HUES48 (cell line): ENCODE data around the gene PPP1R7.

Experiments used
- H3K27ac ChIP-seq: one replicate; pipeline ENCODE4 v1.7.0; 2013; ENCODE audit warnings: low read depth, low read length, inconsistent platforms
- H3K27me3 ChIP-seq: 2 replicates; pipeline ENCODE4 v1.6.1; 2013; ENCODE audit warnings: mild to moderate bottlenecking, low read length; ENCODE audit not compliant: control insufficient read depth, insufficient read depth
- H3K36me3 ChIP-seq: 2 replicates; pipeline ENCODE4 v1.6.1; 2013; ENCODE audit warnings: low read length; ENCODE audit not compliant: control insufficient read depth, insufficient read depth
- H3K4me1 ChIP-seq: 2 replicates; pipeline ENCODE4 v1.6.1; 2013; ENCODE audit warnings: mild to moderate bottlenecking, low read length; ENCODE audit not compliant: control insufficient read depth, insufficient read depth
- H3K4me3 ChIP-seq: 2 replicates; pipeline ENCODE4 v1.5.1; 2013; ENCODE audit warnings: mild to moderate bottlenecking, low read depth, low read length
- H3K9ac ChIP-seq: 2 replicates; pipeline ENCODE4 v1.6.1; 2013; ENCODE audit warnings: mild to moderate bottlenecking, low read depth, low read length, moderate library complexity
- H3K9me3 ChIP-seq: 2 replicates; pipeline ENCODE4 v1.6.1; 2013; ENCODE audit warnings: low read length; ENCODE audit not compliant: control insufficient read depth, insufficient read depth

The PPP1R7 gene

DNA sequence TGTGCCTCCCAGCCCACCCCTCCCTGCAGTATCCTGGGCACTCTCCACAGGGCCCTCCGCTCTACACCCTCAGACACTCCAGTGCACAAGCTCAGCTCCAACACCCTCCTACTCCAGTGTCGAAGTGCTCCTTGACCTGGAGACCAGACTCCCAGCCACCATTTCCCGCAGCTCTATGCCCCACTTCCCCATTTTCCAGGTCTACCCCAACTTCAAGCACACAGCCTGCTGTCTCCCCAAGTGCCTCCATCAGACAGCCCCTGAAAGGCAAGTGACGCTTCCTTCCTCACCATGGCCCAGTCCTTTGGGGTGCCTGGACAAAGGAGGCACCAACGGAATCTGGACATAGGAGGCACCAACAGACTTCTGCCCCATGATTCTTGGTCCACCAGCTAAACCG lies 8.2 kb upstream of the PPP1R7 start:
- H3K9ac ChIP-seq: no peak overlapping the region
- H3K36me3 ChIP-seq: peaks cover 41% of the 10 kb centered on the region
- H3K4me3 ChIP-seq: no peak overlapping the region
- H3K9me3 ChIP-seq: no peaks in the 10 kb centered on the region
- H3K27ac ChIP-seq: no peak overlapping the region
- H3K4me1 ChIP-seq: no peaks in the 10 kb centered on the region
- no peaks in the 10 kb centered on the region for H3K27me3 ChIP-seq

DNA sequence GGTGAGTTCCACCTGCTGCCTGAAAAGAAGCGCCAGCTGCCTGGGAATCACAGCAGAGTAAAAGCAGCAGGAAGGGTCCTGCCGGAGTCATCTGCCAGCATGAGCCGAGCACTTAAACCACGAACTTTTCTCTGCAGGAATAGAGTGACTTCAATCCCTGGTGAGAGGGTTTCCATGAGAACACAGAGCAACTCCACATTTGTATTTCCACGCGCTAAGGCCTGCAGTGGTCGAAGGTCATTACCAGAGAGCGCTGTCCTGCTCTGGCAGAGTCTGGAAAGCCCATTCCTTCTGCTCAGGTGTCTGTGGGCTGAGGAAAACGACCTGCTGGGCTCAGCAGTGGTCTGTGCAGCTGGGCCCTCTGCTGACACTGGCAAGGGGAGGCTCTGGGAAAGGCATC lies 7.7 kb upstream of the PPP1R7 start:
- H3K27ac ChIP-seq: no peak overlapping the region
- peaks cover 37% of the 10 kb centered on the region for H3K36me3 ChIP-seq
- H3K9me3 ChIP-seq: no peaks in the 10 kb centered on the region
- H3K4me3 ChIP-seq: no peak overlapping the region
- H3K4me1 ChIP-seq: no peaks in the 10 kb centered on the region
- H3K27me3 ChIP-seq: no peaks in the 10 kb centered on the region
- H3K9ac ChIP-seq: no peak overlapping the region

- 0 out of 2 replicates have a peak, but pooled peaks cover 3% of the 10 kb centered on the region for H3K27me3 ChIP-seq
- H3K27ac ChIP-seq: no peak overlapping the region
- peaks cover 8% of the 10 kb centered on the region for H3K36me3 ChIP-seq
- H3K9me3 ChIP-seq: no peaks in the 10 kb centered on the region
- H3K9ac ChIP-seq: no peak overlapping the region
- peaks cover 12% of the 10 kb centered on the region; the same call in 1 of the 2 replicates for H3K4me1 ChIP-seq
- no peak overlapping the region for H3K4me3 ChIP-seq
Measured at GRCh38 chr2:241146286-241146685, 4.0 kb upstream of the PPP1R7 start.

DNA sequence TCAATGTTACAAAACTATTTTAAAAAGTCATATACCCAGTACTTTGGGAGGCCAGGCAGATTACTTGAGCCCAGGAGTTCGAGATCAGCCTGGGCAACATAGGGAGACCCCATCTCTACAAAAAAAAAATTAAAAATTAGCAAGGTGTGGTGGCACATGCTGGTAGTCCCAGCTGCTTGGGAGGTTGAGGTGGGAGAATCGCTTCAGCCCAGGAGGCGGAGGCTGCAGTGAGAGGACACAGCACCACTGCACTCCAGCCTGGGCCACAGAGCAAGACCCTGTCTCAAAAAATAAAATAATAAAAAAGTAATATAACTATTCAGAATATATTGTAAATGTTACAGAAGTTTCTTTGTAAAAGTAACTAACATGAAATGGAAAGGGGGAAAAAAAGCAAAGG lies 2.9 kb upstream of the PPP1R7 start:
- peaks cover 3% of the 10 kb centered on the region for H3K36me3 ChIP-seq
- peaks cover 20% of the 10 kb centered on the region; the same call in 1 of the 2 replicates for H3K4me1 ChIP-seq
- H3K9ac ChIP-seq: no peak overlapping the region

DNA sequence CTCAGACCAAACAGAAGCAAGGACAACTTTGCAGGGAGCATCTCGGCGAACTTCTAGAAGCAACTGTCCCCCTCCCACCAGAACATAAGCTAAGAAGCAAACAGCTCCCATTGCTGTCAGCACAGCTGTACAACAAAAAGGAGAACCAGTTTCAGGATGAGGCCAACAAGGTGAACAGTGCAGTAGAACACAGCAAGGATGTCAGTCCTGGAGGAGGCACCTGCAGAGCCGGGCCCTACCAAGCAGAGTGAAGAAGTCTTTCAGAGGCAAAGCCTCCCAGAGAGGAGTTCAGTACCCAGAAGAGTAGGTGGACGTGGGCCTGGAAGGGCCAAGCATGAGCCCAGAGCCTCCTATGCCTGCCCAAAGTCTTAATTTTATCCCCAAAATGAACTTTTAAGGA lies 2.0 kb upstream of the PPP1R7 start:
- Histone ChIP-seq H3K4me3 (peak overlapping the region; percentile 86), H3K27me3 (0 out of 2 replicates have a peak, but pooled peaks cover 3% of the 10 kb centered on the region), H3K4me1 (peaks cover 20% of the 10 kb centered on the region; the same call in 1 of the 2 replicates), H3K9ac (no peak overlapping the region), H3K9me3 (no peaks in the 10 kb centered on the region), H3K36me3 (peaks cover 4% of the 10 kb centered on the region; the same call in 1 of the 2 replicates), H3K27ac (no peak overlapping the region)

More for the DNA sequence above, 2.9 kb upstream of the PPP1R7 start:
- no peak overlapping the region for H3K4me3 ChIP-seq
- no peaks in the 10 kb centered on the region for H3K9me3 ChIP-seq
- no peak overlapping the region for H3K27ac ChIP-seq
- H3K27me3 ChIP-seq: 0 out of 2 replicates have a peak, but pooled peaks cover 3% of the 10 kb centered on the region

GRCh38 chr2:241148891-241149674 lies 1.2 kb upstream of the PPP1R7 start, which contains the start of gene PASK:
PASK (minus strand) TSS chr2:241149472; CDS start chr2:241143032, 6,440 bp downstream.
- H3K4me3 ChIP-seq: peak within 1 kb of the TSS; percentile 86
- H3K36me3 ChIP-seq: 0 out of 2 replicates have a peak, but pooled peaks cover 7% of the 10 kb centered on the region
- H3K27ac ChIP-seq: peak within 1 kb of the TSS; percentile 5
- H3K27me3 ChIP-seq: 0 out of 2 replicates have a peak, but pooled peaks cover 3% of the 10 kb centered on the region
- H3K9me3 ChIP-seq: no peaks in the 10 kb centered on the region
- H3K9ac ChIP-seq: peak within 1 kb of the TSS; percentile 29; the same call in 1 of the 2 replicates
- peaks cover 20% of the 10 kb centered on the region; the same call in 1 of the 2 replicates for H3K4me1 ChIP-seq

- H3K27ac ChIP-seq: no peak overlapping the region
- H3K9ac ChIP-seq: no peak overlapping the region
- 0 out of 2 replicates have a peak, but pooled peaks cover 7% of the 10 kb centered on the region for H3K36me3 ChIP-seq
Measured at GRCh38 chr2:241149675-241149924, 667 bp upstream of the PPP1R7 start.

DNA sequence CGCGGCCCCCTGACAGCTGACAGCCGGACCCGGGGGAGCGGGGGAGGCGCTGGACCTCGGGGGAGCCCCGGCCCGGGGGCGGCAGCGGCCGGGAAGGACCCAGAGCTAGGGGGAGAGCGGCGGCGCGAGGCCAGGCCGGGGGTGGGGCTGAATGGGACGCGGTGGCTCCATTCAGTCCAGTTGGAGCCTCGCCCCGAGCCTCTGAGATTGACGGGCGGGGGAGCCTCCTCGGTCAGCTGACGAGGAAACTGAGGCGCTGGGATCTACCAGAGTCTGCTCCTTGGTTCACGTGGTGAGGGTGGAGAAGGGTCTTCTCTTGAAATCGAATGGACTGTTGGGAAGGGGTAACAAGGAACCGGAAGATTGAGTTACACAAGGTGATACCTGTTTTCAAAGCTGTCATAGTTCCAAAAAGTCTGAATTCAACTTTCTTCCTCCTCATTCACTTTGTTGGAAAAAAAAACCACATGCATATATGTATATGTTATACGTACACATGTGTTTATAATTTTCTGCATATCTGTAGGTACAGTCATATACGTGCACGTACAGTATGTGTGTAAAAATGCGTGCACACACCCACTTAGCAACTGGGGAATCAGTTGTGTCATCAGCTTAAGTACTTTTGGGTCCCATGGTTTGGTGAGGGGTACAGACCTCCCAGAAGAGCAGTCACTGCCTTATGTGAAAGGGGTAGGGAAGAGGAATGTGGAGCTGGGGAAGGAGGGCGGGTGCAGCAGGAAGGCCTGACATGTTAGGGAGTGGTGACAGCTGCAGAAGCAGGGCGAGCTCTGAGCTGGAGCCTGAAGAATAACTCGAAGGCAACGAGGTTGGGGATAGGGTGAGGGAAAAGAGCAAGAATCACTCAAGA lies 628 bp downstream of the PPP1R7 start:
- Histone ChIP-seq H3K27me3 (0 out of 2 replicates have a peak, but pooled peaks cover 3% of the 10 kb centered on the region), H3K27ac (peak overlapping the region; percentile 57), H3K4me3 (peak overlapping the region; percentile 86), H3K9me3 (no peaks in the 10 kb centered on the region), H3K36me3 (0 out of 2 replicates have a peak, but pooled peaks cover 7% of the 10 kb centered on the region), H3K9ac (peak overlapping the region; percentile 12; the same call in 1 of the 2 replicates), H3K4me1 (peaks cover 20% of the 10 kb centered on the region; the same call in 1 of the 2 replicates)

More at GRCh38 chr2:241149675-241149924, 667 bp upstream of the PPP1R7 start:
- H3K4me3 ChIP-seq: peak overlapping the region; percentile 86
- 0 out of 2 replicates have a peak, but pooled peaks cover 3% of the 10 kb centered on the region for H3K27me3 ChIP-seq
- no peaks in the 10 kb centered on the region for H3K9me3 ChIP-seq
- peaks cover 20% of the 10 kb centered on the region; the same call in 1 of the 2 replicates for H3K4me1 ChIP-seq

DNA sequence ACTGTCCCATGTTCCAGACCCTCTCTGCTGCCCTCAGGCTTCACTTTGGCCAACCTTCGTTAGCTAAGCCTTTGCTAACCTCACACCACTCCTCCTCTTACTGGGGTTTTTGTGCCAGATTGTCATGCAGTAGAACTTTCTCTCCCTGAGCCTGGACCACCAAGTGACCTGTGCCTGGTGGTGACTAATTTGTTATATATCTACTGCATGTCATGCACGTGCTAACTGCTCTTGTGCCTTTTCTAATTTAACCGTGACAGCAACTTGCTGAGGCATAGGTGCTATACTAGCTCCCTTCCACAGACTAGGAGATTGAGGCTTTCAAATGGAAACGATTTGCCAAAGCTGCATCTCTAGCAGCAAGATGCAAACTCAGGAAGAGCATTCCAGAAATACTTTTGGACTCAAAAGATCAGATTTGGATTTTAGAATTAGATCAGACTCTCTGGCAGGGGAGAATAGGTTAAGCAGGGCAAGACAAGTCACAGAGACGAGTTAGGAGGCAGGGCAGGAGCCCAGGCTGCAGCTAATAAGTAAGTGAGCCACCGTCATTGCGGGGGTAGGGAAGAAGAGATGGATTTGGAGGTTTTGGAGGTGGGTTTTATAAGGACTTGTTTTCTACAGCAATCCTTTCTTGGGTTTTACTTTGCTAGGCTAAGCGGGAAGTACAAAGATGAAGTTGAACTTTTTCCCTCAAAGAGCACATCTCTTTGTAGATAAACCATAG lies 1.8 kb downstream of the PPP1R7 start:
- H3K27ac ChIP-seq: no peak overlapping the region
- peaks cover 20% of the 10 kb centered on the region; the same call in 1 of the 2 replicates for H3K4me1 ChIP-seq
- no peak overlapping the region; the same call in 1 of the 2 replicates for H3K4me3 ChIP-seq
- H3K27me3 ChIP-seq: 0 out of 2 replicates have a peak, but pooled peaks cover 3% of the 10 kb centered on the region
- no peak overlapping the region for H3K9ac ChIP-seq
- H3K9me3 ChIP-seq: no peaks in the 10 kb centered on the region
- H3K36me3 ChIP-seq: 0 out of 2 replicates have a peak, but pooled peaks cover 7% of the 10 kb centered on the region

GRCh38 chr2:241153616-241154015 lies 3.3 kb downstream of the PPP1R7 start:
- Histone ChIP-seq H3K36me3 (peaks cover 17% of the 10 kb centered on the region), H3K4me3 (no peak overlapping the region), H3K4me1 (peaks cover 14% of the 10 kb centered on the region; the same call in 1 of the 2 replicates), H3K9me3 (no peaks in the 10 kb centered on the region), H3K9ac (no peak overlapping the region), H3K27ac (no peak overlapping the region), H3K27me3 (no peaks in the 10 kb centered on the region)
